GM10266 (cell line): Measurements from ENCODE around the gene RPS19BP1.

Experiments
- DNase-seq: peaks from one replicate; pipeline ENCODE4 v3.0.0; 2012; ENCODE audit errors: extremely low spot score
- CTCF ChIP-seq: IDR thresholded peaks from 2 replicates; pipeline ENCODE4 v1.5.1; 2012; ENCODE audit warnings: mild to moderate bottlenecking, low read depth; ENCODE audit not compliant: control insufficient read depth, insufficient read depth; ENCODE audit errors: missing control alignments

The RPS19BP1 gene

GRCh38 chr22:39558950-39559349 lies 26.4 kb upstream of the RPS19BP1 start:
- DNase-seq = no peak
- no peak for TF ChIP-seq CTCF

GRCh38 chr22:39558254-39558727 lies 25.7 kb upstream of the RPS19BP1 start:
- DNase-seq = no peak
- TF ChIP-seq CTCF = no peak

GRCh38 chr22:39556970-39557841 lies 24.7 kb upstream of the RPS19BP1 start:
- no peak for TF ChIP-seq CTCF
- DNase-seq = no peak

- TF ChIP-seq CTCF = no peak
- DNase-seq = no peak
These were observed 21.6 kb upstream of the RPS19BP1 start for GRCh38 chr22:39554151-39554550.

- DNase-seq = no peak
- no peak for TF ChIP-seq CTCF
These were observed 20.9 kb upstream of the RPS19BP1 start for GRCh38 chr22:39553429-39553828.

- DNase-seq = no peak
- TF ChIP-seq CTCF = no peak
These were observed 15.0 kb upstream of the RPS19BP1 start for GRCh38 chr22:39547587-39547947.

- DNase-seq = no peak
- TF ChIP-seq CTCF = no peak
These were observed 14.5 kb upstream of the RPS19BP1 start for GRCh38 chr22:39546889-39547586.
